HG03460 (cell line): ENCODE data around the gene ITPK1.

Source experiments
- ATAC-seq: cut with Tn5 transposase; IDR thresholded peaks from one replicate; pipeline ENCODE4 v1.9.1; 2021; ENCODE audit not compliant: unreplicated experiment

Gene ITPK1

DNA sequence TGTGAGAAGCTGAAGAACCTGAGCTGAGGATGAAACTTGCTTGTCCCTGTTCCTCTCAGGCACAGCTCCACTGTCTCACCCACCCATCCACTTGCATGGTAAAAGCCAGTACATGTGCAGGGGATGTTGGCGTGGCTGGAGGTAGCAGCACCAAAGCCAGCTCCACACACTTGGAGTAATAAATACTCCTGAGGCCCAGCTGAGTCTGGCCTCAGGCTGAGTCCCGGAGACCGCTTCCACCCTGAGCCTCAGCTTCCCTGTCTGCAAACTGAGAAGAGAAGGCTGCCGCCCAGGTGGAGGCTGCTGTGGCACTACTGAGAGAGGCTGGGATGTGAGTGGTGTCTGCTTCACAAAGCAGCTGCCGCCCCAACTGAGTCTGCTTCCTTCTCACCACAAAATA, 173.6 kb downstream of the ITPK1 start:
- no peak for ATAC-seq

- ATAC-seq, result no peak
These were observed 174.2 kb downstream of the ITPK1 start for GRCh38 chr14:92941531-92941930.

DNA sequence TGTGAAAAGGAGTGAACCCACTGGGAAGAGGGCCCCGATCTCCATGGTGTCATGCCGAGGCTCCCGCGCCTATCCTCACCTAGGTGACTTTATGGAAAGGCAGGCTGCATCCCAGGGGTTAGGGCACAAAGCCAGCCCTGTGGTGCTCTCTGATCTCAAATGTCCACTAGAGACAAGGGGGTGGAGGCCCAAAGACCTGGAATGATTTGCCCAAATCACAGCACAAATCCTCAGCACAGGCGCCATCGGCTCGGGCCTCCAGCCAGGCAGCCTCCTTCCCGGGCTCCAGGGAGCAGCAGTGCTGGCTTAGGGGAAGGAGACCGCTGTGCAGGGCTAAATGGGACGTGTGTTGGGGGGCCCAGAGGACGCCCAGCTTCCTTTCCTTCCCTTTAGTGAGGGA, 175.2 kb downstream of the ITPK1 start:
- no peak for ATAC-seq

- ATAC-seq, result no peak
These were observed 176.0 kb downstream of the ITPK1 start for GRCh38 chr14:92939699-92940098.

- ATAC-seq, result no peak
These were observed 176.6 kb downstream of the ITPK1 start for GRCh38 chr14:92938890-92939671.

DNA sequence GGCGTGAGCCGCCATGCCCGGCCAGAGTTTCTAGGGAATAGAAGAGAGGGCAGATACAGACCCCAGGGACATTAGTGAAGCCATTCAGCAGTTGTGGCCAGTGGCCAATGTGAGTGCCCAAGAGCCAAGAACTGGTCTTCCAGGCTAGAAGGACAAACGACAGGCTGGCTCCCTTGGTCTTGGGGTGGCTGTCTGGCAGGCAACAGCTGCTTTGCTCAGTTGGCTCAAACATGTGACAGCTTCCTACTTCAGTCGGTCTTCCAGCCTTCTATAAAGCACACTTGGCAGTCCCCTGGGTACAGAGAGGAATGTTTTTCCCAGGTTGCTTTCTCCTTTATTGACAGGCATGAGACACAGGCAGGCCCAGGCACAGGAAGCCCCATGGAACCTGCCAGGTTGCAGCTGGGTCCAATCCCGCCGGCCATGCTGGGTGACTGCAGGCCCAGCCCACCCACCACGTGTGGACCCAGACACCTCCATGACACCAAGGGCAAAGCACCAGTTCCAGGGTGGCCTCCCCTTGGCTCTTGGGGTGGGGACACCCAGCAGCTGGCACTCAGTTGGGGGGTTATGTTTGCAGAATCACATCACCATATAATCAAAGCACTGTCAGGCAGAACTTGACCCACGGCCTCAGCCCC, 177.4 kb downstream of the ITPK1 start:
- no peak for ATAC-seq

DNA sequence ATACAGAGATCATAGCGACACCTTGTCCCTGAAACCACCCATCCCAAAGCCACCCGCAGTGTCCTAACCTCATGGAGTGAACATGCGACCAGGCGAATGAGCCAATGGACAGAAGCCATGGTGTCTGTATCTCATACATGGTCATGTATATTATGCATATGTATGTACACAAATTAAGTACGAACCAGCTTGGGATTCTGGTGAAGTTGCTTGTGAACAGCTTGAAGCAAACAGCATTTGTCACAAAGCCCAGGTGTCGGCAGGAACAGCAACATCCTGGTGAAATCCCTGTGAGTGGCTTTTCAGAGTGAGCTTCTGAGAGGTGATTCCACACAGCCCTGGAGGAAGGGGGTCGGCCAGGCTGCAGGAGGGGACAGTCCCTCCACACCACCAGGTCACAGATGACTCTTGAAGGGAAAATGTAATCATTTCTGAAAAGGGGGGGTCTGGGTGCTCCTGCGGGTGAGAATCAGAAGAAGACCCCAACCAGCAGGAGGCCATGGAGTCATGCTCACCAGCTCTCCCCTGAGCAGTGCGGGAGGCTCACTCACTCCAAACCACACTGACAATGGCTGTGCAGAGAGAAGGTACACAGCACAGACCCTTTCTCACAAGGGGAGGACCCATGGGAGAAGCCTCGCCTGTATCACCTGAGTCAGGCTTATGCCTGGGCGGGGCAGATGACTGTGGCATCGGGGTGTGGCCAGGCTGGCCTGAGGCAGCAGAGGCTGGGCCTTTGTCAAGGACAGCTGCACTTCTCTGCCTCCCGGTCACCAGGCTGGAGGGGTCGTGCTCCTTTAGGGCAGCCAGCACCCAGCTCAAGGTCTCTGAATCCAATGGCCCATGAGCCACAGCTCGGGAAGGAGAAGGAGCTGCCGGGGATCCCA, 178.4 kb downstream of the ITPK1 start:
- ATAC-seq, result no peak

DNA sequence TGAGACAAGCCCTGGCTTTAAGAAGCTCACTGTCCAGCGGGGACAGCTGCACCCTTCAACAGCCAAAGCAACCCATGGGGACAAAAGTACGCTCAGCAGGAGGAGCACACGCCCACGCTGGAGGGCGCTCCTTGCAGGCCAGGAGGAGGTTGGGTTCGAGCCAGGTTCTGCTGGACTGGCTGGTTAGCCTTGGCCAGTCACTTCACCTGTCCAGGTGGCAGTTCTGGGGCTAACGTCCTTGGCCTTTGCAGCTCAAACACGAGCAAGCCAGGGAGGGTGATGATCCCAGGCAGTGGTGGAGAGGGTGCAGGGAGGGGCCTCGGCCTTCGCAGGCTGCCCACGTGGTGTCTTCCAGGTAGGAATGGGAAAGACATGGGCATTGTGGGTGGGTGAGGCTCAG, 179.6 kb downstream of the ITPK1 start:
- no peak for ATAC-seq

- no peak for ATAC-seq
These were observed 180.3 kb downstream of the ITPK1 start for GRCh38 chr14:92935446-92935845.

GRCh38 chr14:92934196-92935085, 181.3 kb downstream of the ITPK1 start:
- no peak for ATAC-seq

DNA sequence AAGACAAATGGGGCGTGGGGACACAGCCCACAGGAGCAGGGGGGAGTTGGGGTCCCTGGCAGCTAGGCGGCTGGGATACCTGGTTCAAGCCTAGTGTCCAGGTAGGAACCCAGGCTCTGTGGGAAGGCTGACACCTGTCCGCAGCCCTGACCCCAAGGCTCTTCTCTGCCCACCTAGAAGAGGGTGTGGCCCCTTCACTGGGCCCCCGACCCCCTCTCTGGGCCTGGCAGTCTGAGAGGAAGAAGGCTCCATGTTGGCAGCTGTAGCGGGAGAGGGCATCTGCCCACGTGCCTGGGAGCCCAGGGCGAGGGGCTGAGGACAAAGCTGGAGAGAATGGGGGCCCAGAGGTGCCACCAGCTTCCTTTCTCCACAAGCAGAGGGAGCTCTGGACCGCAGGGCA, 182.2 kb downstream of the ITPK1 start:
- no peak for ATAC-seq

DNA sequence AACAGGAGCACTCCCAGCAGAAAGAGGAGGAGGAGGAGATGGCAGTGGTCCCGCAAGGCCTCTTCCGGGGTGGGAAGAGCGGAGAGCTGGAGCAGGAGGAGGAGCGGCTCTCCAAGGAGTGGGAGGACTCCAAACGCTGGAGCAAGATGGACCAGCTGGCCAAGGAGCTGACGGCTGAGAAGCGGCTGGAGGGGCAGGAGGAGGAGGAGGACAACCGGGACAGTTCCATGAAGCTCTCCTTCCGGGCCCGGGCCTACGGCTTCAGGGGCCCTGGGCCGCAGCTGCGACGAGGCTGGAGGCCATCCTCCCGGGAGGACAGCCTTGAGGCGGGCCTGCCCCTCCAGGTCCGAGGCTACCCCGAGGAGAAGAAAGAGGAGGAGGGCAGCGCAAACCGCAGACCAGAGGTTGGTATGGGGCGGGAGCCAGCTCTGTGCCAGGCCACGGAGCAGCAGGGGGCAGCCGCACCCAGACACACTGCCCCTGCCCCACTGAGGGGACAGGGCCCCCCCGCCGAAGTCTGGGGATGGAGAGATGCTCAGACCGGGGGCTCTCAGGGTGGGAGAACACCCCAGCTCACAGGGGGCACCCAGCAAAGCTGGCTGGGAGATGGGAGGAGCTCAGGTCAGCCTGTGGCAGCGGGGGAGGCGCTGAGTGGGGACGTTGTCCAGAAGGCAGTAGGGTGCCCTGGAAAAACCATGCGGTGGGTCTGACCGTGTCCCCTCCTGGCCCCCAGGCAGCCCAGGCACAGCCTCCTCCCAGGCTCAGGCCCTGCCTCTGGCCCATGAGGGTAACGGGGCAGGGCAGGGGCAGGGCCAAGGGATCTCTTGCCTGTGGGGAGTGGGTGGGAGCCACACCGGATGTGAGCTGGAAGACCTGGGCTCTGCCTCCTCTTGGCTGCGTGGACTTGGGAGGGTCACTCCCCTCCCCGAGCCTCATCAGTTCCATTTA, 183.0 kb downstream of the ITPK1 start:
- no peak for ATAC-seq

GRCh38 chr14:92931681-92932447, 183.9 kb downstream of the ITPK1 start:
- no peak for ATAC-seq

DNA sequence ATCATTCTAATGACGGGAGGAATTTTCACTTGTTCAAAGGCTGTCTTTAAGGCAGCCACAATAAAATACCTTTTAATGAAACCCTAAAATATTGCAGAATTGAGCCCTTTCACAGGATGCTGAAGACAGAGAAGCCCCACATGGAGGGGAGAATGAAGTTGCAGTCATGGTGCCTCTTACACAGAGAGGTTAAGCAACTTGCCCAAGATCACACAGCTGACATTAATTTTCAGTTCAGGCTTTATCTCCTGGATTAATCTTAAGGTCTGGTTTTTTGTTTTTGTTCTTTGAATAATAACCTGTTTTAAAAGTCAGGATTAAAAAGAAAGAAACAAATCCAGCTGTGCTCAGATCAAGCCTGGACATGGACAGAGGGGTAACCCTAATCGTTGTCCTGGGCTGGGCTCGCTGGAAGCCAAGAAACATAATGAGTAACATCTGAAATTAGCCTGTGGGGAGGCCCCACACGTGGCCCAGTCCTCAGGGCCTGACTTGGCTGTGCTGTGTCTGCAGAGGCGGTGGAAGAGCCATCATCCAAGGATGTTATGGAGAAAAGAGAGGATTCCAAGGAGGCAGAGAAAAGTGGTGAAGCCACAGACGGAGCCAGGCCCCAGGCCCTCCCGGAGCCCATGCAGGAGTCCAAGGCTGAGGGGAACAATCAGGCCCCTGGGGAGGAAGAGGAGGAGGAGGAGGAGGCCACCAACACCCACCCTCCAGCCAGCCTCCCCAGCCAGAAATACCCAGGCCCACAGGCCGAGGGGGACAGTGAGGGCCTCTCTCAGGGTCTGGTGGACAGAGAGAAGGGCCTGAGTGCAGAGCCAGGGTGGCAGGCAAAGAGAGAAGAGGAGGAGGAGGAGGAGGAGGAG, 184.8 kb downstream of the ITPK1 start:
- no peak for ATAC-seq

DNA sequence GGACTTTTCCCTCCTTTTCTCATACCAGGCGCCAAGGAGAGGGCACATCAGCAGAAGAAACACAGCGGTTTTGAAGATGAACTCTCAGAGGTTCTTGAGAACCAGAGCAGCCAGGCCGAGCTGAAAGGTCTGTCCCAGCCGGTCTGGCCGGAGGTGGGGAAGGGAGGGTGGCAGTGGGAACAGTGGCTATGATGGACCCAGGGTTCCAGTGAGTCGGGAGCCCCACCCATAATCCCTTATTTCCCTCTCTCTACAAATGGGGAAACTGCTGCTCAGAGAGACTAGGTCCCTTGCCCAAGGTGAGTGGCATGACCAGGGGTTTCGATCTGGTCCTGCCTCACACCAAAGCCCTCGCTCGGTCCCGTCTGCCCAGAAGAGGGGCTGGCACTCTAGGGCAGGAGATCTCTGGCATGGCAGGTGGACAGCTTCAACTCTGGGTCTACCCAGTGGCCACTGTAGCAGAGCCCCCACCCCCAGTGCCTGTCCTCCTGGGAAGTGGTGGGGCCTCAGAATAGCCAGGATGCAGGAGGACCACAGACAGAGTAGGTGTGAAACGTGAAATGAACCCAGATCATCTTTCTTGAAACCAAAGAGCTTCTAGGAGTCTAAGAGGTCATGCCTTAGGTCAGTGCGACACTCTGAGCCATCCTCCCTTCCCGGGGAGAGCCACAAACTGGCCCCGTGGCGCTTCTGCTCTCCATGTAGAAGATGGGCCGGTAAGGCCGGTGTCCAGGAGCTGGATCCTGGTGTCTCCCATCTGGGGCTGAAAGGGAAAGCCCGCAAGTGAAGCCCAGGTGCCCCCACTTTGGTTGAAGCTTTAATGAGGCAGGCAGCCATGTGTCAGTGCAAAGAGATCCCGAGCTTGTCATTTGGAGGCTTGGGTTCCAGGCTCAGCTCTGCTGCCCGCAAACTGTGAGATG, 185.8 kb downstream of the ITPK1 start:
- no peak for ATAC-seq

DNA sequence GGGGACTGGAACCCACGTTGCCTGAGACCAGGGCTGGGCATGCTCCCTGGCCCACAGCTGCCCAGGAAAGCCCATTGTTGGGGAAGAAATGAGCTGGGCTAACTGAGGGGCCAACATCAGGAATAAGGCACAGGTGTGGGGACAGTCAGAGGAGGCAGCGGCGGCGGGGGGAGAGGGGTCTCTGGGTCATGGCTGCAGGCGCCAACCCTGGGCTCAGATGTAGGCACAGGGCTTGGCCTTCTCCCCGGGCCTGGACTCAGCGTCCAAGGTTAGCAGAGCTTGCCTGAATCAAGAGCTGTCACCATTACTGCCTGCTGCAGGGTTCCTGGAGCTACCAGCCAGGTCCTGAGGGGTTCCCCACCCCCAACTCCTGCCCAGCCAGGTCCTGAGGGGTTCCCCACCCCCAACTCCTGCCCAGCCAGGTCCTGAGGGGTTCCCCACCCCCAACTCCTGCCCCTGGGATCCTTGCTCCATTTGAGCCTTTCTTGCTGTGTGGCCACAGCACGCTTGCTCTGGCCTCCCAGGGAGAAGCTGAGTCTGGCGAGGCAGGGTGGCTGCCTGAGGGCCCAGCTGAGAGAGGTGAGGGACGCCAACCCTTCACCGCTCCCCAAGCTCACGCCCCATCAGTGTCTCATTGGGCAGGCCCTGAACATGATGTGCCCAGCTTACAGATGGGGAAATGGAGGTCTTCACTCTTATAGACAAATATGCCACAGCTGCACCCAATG, 186.6 kb downstream of the ITPK1 start:
- no peak for ATAC-seq
